Activated CD4-positive, alpha-beta T cell treated with anti-CD3 and anti-CD28 coated beads, Interleukin-2, amount 50 U/mL, for 4 hours (primary cell): ENCODE measurements around the gene TARM1.
A peak's percentile ranks its signal among the peaks of the same experiment; 100 is the strongest.
"Not testable (repeated sequence)": the region's sequence is repeated elsewhere in the genome, so short reads cannot be mapped to it uniquely, and the experiment has no call there.

Experiments
- DNase-seq, 2 experiments: peaks; one replicate each; pipeline ENCODE4 v3.0.0-alpha.2; 2020

Gene TARM1

GRCh38 chr19:54099190-54099902 is 18.2 kb upstream of the TARM1 start:
- DNase-seq: no peak

GRCh38 chr19:54096617-54097106 is 15.5 kb upstream of the TARM1 start:
- DNase-seq: no peak

- peak; percentile 32 to 45 for DNase-seq
These were observed 14.9 kb upstream of the TARM1 start for GRCh38 chr19:54095859-54096616.

GRCh38 chr19:54095136-54095858 is 14.1 kb upstream of the TARM1 start:
- no peak for DNase-seq

- no peak for DNase-seq
These were observed 13.3 kb upstream of the TARM1 start for GRCh38 chr19:54094426-54095000.

- no peak for DNase-seq
These were observed 3.2 kb upstream of the TARM1 start for GRCh38 chr19:54084410-54084809.

- no peak for DNase-seq
These were observed 3.8 kb downstream of the TARM1 start for GRCh38 chr19:54077334-54077733.

- DNase-seq: no peak
These were observed 6.3 kb downstream of the TARM1 start for GRCh38 chr19:54074851-54075250.

- no peak for DNase-seq
These were observed 7.3 kb downstream of the TARM1 start for GRCh38 chr19:54073829-54074228.

- DNase-seq: no peak
These were observed 11.7 kb downstream of the TARM1 start for GRCh38 chr19:54069470-54069869.

GRCh38 chr19:54063350-54064116 is 17.6 kb downstream of the TARM1 start, which contains the start of gene VSTM1:
Gene VSTM1 (minus strand): TSS chr19:54063897. CDS start chr19:54063777, 120 bp downstream.
- no peak for DNase-seq

GRCh38 chr19:54062643-54063042 is 18.5 kb downstream of the TARM1 start:
- no peak for DNase-seq

- no peak for DNase-seq
These were observed 33.5 kb downstream of the TARM1 start for GRCh38 chr19:54047616-54048015.

- DNase-seq: no peak
These were observed 35.4 kb downstream of the TARM1 start for GRCh38 chr19:54045771-54046170.

GRCh38 chr19:54042989-54043388 is 38.2 kb downstream of the TARM1 start:
- DNase-seq: no peak

GRCh38 chr19:54041969-54042606 is 39.1 kb downstream of the TARM1 start:
- DNase-seq: no peak

GRCh38 chr19:54040003-54040402 is 41.2 kb downstream of the TARM1 start:
- DNase-seq: no peak

GRCh38 chr19:54036542-54036941 is 44.6 kb downstream of the TARM1 start:
- DNase-seq: not testable (repeated sequence)

- no peak for DNase-seq
These were observed 45.7 kb downstream of the TARM1 start for GRCh38 chr19:54035215-54036178.

- DNase-seq: no peak
These were observed 50.1 kb downstream of the TARM1 start for GRCh38 chr19:54030895-54031586.
